Smooth muscle cell (in vitro differentiated cells): ENCODE measurements around the gene SVOP. TPM values are rescaled to one million over a fixed set of nuclear protein-coding genes. Genes with fewer than 3 reads are reported as not detected.

Experiments used
- DNase-seq: peaks from one replicate; lab custom pipeline; 2025; ENCODE audit not compliant: unreplicated experiment; lab: John Stamatoyannopoulos, UW
- H2AFZ ChIP-seq: fragments of 200-600 bp; sonication (generic); 2 replicates; pipeline ENCODE4 v1.6.0; 2016; ENCODE audit warnings: antibody characterized with exemption, low read depth, mild to moderate bottlenecking
- H3F3A ChIP-seq: fragments of 200-600 bp; sonication (generic); 2 replicates; pipeline ENCODE4 v1.6.0; 2017; ENCODE audit warnings: antibody characterized with exemption, low read depth
- H3K27ac ChIP-seq: fragments of 200-600 bp; sonication (generic); 2 replicates; pipeline ENCODE4 v1.5.1; 2016; ENCODE audit warnings: low read depth, mild to moderate bottlenecking
- H3K27me3 ChIP-seq: fragments of 200-600 bp; sonication (generic); 2 replicates; pipeline ENCODE4 v1.6.1; 2016; ENCODE audit warnings: low read depth, mild to moderate bottlenecking
- H3K36me3 ChIP-seq: fragments of 200-600 bp; sonication (generic); 2 replicates; pipeline ENCODE4 v1.5.1; 2016; ENCODE audit warnings: low read depth
- H3K4me1 ChIP-seq: fragments of 200-600 bp; sonication (generic); 2 replicates; pipeline ENCODE4 v1.5.1; 2016; ENCODE audit warnings: low read depth
- H3K4me2 ChIP-seq: fragments of 200-600 bp; sonication (generic); 2 replicates; pipeline ENCODE4 v1.6.0; 2016; ENCODE audit warnings: mild to moderate bottlenecking
- H3K4me3 ChIP-seq: fragments of 200-600 bp; sonication (generic); 2 replicates; pipeline ENCODE4 v1.5.1; 2016; ENCODE audit warnings: mild to moderate bottlenecking
- H3K79me2 ChIP-seq: fragments of 200-600 bp; sonication (generic); 2 replicates; pipeline ENCODE4 v1.6.0; 2016; ENCODE audit warnings: low read depth, mild to moderate bottlenecking
- H3K9ac ChIP-seq: fragments of 200-600 bp; sonication (generic); 2 replicates; pipeline ENCODE4 v1.6.0; 2016; ENCODE audit warnings: low read depth
- H3K9me3 ChIP-seq: fragments of 200-600 bp; sonication (generic); replicated peaks from 2 replicates; pipeline ENCODE4 v1.5.1; 2016; ENCODE audit warnings: low read depth
- H4K20me1 ChIP-seq: fragments of 200-600 bp; sonication (generic); 2 replicates; pipeline ENCODE4 v1.6.0; 2016; ENCODE audit warnings: low read depth
- WGBS: methylation state at CpG from one replicate; pipeline ENCODE4 v1.1.7; 2016; ENCODE audit warnings: low lambda C conversion rate; 5-methylcytosine and 5-hydroxymethylcytosine counted together
- polyA plus RNA-seq: library from polyadenylated mRNA; unstranded; fragments of >200 nt; fragmentation: Nextera tagmentation; extraction: Ambion mirVana; gene quantifications from 2 replicates; pipeline ENCODE4 v1.2.1, GENCODE V29; 2016
- total RNA-seq: library from RNA; depleted of rRNA; stranded (reverse); fragments of >200 nt; gene quantifications from 2 replicates; pipeline ENCODE4 v1.2.3, GENCODE V29; 2014
- TF ChIP-seq, protein P1 (sequence below): fragments of 200-600 bp; sonication (generic); IDR thresholded peaks from 2 replicates; pipeline ENCODE4 v1.5.1; 2017; ENCODE audit warnings: borderline replicate concordance, mild to moderate bottlenecking, antibody characterized with exemption; ENCODE audit not compliant: insufficient read depth, poor library complexity, severe bottlenecking

SVOP gene
- total and polyA plus RNA-seq, 2 experiments from 2014 or later: not detected

- Histone ChIP-seq H4K20me1 (no peaks in the 10 kb centered on the region), H3K36me3 (no peaks in the 10 kb centered on the region), H3F3A (no peaks in the 10 kb centered on the region), H3K4me1 (no peaks in the 10 kb centered on the region), H2AFZ (no peak overlapping the region), H3K27ac (no peak overlapping the region), H3K79me2 (no peaks in the 10 kb centered on the region), H3K4me3 (no peak overlapping the region), H3K9ac (no peak overlapping the region), H3K9me3 (no peaks in the 10 kb centered on the region), H3K27me3 (peaks cover 3% of the 10 kb centered on the region), H3K4me2 (no peak overlapping the region)
- no peak for DNase-seq
- 49% methylated on average over 5 of the region's 8 CpGs for WGBS
- TF ChIP-seq, protein P1, sequence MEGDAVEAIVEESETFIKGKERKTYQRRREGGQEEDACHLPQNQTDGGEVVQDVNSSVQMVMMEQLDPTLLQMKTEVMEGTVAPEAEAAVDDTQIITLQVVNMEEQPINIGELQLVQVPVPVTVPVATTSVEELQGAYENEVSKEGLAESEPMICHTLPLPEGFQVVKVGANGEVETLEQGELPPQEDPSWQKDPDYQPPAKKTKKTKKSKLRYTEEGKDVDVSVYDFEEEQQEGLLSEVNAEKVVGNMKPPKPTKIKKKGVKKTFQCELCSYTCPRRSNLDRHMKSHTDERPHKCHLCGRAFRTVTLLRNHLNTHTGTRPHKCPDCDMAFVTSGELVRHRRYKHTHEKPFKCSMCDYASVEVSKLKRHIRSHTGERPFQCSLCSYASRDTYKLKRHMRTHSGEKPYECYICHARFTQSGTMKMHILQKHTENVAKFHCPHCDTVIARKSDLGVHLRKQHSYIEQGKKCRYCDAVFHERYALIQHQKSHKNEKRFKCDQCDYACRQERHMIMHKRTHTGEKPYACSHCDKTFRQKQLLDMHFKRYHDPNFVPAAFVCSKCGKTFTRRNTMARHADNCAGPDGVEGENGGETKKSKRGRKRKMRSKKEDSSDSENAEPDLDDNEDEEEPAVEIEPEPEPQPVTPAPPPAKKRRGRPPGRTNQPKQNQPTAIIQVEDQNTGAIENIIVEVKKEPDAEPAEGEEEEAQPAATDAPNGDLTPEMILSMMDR: no peak
Observed at GRCh38 chr12:108896336-108896735, 124.5 kb downstream of the SVOP start.

DNA sequence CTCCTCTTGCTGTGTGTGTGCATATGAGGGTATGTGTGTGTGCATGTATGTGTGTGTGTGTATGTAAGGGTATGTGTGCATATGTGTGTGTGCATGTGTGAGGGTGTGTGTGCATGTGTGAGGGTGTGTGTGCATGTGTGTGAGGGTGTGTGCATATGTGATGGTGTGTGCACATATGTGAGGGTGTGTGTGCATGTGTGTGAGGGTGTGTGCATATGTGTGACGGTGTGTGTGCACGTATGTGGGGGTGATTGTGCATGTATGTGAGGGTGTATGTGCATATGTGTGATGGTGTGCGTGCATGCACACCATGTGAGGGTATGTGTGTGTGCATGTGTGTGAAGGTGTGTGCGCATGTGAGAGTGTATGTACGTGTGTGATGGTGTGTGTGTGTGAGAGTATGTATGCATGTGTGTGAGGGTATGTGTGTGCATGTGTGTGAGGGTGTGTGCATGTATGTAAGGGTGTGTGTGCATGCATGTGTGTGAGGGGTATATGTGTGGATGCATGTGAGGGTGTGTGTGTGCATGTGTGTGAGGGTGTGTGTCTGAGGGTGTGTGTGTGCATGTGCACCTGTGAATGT, 125.6 kb downstream of the SVOP start:
- Histone ChIP-seq H2AFZ (no peak overlapping the region), H3K4me3 (no peak overlapping the region), H3K4me2 (no peak overlapping the region), H3K36me3 (no peaks in the 10 kb centered on the region), H3K27me3 (peaks cover 1% of the 10 kb centered on the region), H3K4me1 (no peaks in the 10 kb centered on the region), H3K9ac (no peak overlapping the region), H3K79me2 (no peaks in the 10 kb centered on the region), H4K20me1 (no peaks in the 10 kb centered on the region), H3F3A (no peaks in the 10 kb centered on the region), H3K27ac (no peak overlapping the region), H3K9me3 (no peaks in the 10 kb centered on the region)
- TF ChIP-seq, protein P1: no peak
- DNase-seq: no peak
- WGBS: 71% methylated on average over 5 of the region's 5 CpGs

GRCh38 chr12:108890208-108890607, 130.7 kb downstream of the SVOP start:
- WGBS: 60% methylated on average over 2 of the region's 2 CpGs
- Histone ChIP-seq H3K9me3 (no peaks in the 10 kb centered on the region), H3K79me2 (no peaks in the 10 kb centered on the region), H3K9ac (no peak overlapping the region), H3F3A (no peaks in the 10 kb centered on the region), H3K4me2 (no peak overlapping the region), H3K36me3 (no peaks in the 10 kb centered on the region), H3K4me1 (no peaks in the 10 kb centered on the region), H3K27me3 (no peaks in the 10 kb centered on the region), H3K27ac (no peak overlapping the region), H4K20me1 (no peaks in the 10 kb centered on the region), H3K4me3 (no peak overlapping the region), H2AFZ (no peak overlapping the region)
- DNase-seq: no peak
- TF ChIP-seq, protein P1: no peak

- WGBS: 89% methylated on average over 6 of the region's 6 CpGs
- Histone ChIP-seq H4K20me1 (no peaks in the 10 kb centered on the region), H3K4me1 (no peaks in the 10 kb centered on the region), H3F3A (no peaks in the 10 kb centered on the region), H3K9me3 (no peaks in the 10 kb centered on the region), H3K27ac (no peak overlapping the region), H3K4me3 (no peak overlapping the region), H3K27me3 (no peaks in the 10 kb centered on the region), H3K36me3 (no peaks in the 10 kb centered on the region), H3K4me2 (no peak overlapping the region), H2AFZ (no peak overlapping the region), H3K79me2 (no peaks in the 10 kb centered on the region), H3K9ac (no peak overlapping the region)
- no peak for DNase-seq
- TF ChIP-seq, protein P1: no peak
Observed at GRCh38 chr12:108888031-108888430, 132.8 kb downstream of the SVOP start.
